Osteoblast (primary cell): Measurements from ENCODE around the gene FAM227A. TPM values are rescaled to one million over a fixed set of nuclear protein-coding genes. Genes with fewer than 3 reads are reported as not detected.

Experiments used
- DNase-seq: peaks from one replicate; pipeline ENCODE4 v3.0.0; 2011; ENCODE audit warnings: low spot score, mixed read lengths; ENCODE audit not compliant: insufficient read length; ENCODE audit errors: missing footprints
- H2AFZ ChIP-seq: 2 replicates; pipeline ENCODE4 v1.6.0; 2011; ENCODE audit warnings: mild to moderate bottlenecking, low read length
- H3K27ac ChIP-seq: 2 replicates; pipeline ENCODE4 v1.5.1; 2011; ENCODE audit warnings: mild to moderate bottlenecking, low read depth, low read length, moderate library complexity
- H3K27me3 ChIP-seq: 2 replicates; pipeline ENCODE4 v1.6.0; 2012; ENCODE audit warnings: mild to moderate bottlenecking, control low read depth, inconsistent platforms, low read length, moderate library complexity; ENCODE audit not compliant: insufficient read depth
- H3K36me3 ChIP-seq: 2 replicates; pipeline ENCODE4 v1.5.1; 2011; ENCODE audit warnings: mild to moderate bottlenecking, low read length, control low read depth, moderate library complexity; ENCODE audit not compliant: insufficient read depth
- H3K4me1 ChIP-seq: 2 replicates; pipeline ENCODE4 v1.5.1; 2011; ENCODE audit warnings: mild to moderate bottlenecking, low read length, control low read depth, moderate library complexity; ENCODE audit not compliant: insufficient read depth
- H3K4me2 ChIP-seq: 2 replicates; pipeline ENCODE4 v1.6.0; 2011; ENCODE audit warnings: mild to moderate bottlenecking, low read length; ENCODE audit not compliant: insufficient read depth
- H3K4me3 ChIP-seq: fragments of 200-600 bp; sonication (generic); 3 replicates; pipeline ENCODE4 v1.5.1; 2012; ENCODE audit warnings: mild to moderate bottlenecking, low read length, inconsistent platforms; ENCODE audit not compliant: insufficient read depth
- H3K79me2 ChIP-seq: 2 replicates; pipeline ENCODE4 v1.6.0; 2012; ENCODE audit warnings: mild to moderate bottlenecking, low read length, control low read depth, inconsistent platforms; ENCODE audit not compliant: insufficient read depth
- H3K9me3 ChIP-seq: 2 replicates; pipeline ENCODE4 v1.5.1; 2011; ENCODE audit warnings: low read depth, low read length, control low read depth
- H4K20me1 ChIP-seq: 2 replicates; pipeline ENCODE4 v1.6.0; 2012; ENCODE audit warnings: mild to moderate bottlenecking, low read length, control low read depth; ENCODE audit not compliant: insufficient read depth
- total RNA-seq: library from RNA; depleted of rRNA; stranded (reverse); fragments of >200 nt; gene quantifications from 2 replicates; pipeline ENCODE4 v1.2.3, GENCODE V29; 2012
- TF ChIP-seq, protein P1 (sequence below): IDR thresholded peaks from 2 replicates; pipeline ENCODE4 v1.5.1; 2011; ENCODE audit warnings: mild to moderate bottlenecking, low read depth, low read length, moderate library complexity; ENCODE audit errors: extremely low read depth

Gene FAM227A
- total RNA-seq, 1 donor = 3.3 TPM

GRCh38 chr22:38578505-38578904, 77.7 kb downstream of the FAM227A start:
- no peak overlapping the region for H3K4me3 ChIP-seq
- TF ChIP-seq, protein P1, sequence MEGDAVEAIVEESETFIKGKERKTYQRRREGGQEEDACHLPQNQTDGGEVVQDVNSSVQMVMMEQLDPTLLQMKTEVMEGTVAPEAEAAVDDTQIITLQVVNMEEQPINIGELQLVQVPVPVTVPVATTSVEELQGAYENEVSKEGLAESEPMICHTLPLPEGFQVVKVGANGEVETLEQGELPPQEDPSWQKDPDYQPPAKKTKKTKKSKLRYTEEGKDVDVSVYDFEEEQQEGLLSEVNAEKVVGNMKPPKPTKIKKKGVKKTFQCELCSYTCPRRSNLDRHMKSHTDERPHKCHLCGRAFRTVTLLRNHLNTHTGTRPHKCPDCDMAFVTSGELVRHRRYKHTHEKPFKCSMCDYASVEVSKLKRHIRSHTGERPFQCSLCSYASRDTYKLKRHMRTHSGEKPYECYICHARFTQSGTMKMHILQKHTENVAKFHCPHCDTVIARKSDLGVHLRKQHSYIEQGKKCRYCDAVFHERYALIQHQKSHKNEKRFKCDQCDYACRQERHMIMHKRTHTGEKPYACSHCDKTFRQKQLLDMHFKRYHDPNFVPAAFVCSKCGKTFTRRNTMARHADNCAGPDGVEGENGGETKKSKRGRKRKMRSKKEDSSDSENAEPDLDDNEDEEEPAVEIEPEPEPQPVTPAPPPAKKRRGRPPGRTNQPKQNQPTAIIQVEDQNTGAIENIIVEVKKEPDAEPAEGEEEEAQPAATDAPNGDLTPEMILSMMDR = no peak

GRCh38 chr22:38572065-38572464, 84.1 kb downstream of the FAM227A start:
- Histone ChIP-seq H3K36me3 (no peaks in the 10 kb centered on the region), H3K27me3 (no peaks in the 10 kb centered on the region), H4K20me1 (no peaks in the 10 kb centered on the region), H3K4me1 (peaks cover 17% of the 10 kb centered on the region), H3K4me2 (no peak overlapping the region), H2AFZ (no peak overlapping the region), H3K79me2 (no peaks in the 10 kb centered on the region), H3K4me3 (no peak overlapping the region), H3K9me3 (no peaks in the 10 kb centered on the region), H3K27ac (no peak overlapping the region)
- TF ChIP-seq, protein P1 = peak; percentile 60
- DNase-seq = peak; percentile 62

More at GRCh38 chr22:38578505-38578904, 77.7 kb downstream of the FAM227A start:
- H4K20me1 ChIP-seq = no peaks in the 10 kb centered on the region
- H3K27ac ChIP-seq = no peak overlapping the region
- H2AFZ ChIP-seq = no peak overlapping the region
- no peaks in the 10 kb centered on the region for H3K36me3 ChIP-seq
- no peaks in the 10 kb centered on the region for H3K4me1 ChIP-seq
- H3K4me2 ChIP-seq = no peak overlapping the region
- H3K27me3 ChIP-seq = no peaks in the 10 kb centered on the region
- DNase-seq = no peak
- H3K79me2 ChIP-seq = no peaks in the 10 kb centered on the region
- no peaks in the 10 kb centered on the region for H3K9me3 ChIP-seq

DNA sequence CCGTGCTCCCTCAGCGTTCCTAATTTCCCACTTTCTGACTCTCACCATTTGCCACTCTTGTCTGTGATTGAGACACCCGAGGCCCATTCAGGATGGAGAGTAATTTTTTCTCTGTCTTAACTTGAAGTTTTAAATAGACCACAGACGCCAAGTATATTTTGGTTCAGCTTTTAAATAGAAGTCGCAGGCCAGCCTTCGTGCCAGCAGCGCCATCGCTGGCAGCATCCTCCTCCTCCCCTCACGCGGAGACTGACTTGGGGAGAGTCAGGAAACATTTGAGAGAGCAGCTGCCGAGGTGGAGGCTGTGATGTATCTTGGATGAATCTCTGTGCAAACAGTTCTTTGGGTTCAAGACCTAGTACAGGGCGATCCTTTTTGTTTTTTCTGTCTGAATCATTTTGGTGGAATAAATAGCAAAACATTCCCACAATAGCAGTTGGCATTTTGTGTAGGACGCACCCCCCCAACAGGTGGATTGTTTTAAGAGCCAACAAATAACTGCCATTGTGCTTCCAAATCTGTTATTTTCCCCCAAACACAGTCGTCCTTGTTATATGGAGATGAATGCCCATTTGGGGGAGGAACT, 85.3 kb downstream of the FAM227A start:
- H3K27me3 ChIP-seq = no peaks in the 10 kb centered on the region
- TF ChIP-seq, protein P1 = no peak
- H3K4me3 ChIP-seq = peak overlapping the region; percentile 78
- H2AFZ ChIP-seq = peak overlapping the region; percentile 96
- H3K4me1 ChIP-seq = peaks cover 17% of the 10 kb centered on the region
- no peaks in the 10 kb centered on the region for H3K9me3 ChIP-seq
- H3K79me2 ChIP-seq = no peaks in the 10 kb centered on the region
- no peak overlapping the region for H3K27ac ChIP-seq
- no peaks in the 10 kb centered on the region for H4K20me1 ChIP-seq
- peak overlapping the region; percentile 96 for H3K4me2 ChIP-seq
- no peak for DNase-seq
- H3K36me3 ChIP-seq = no peaks in the 10 kb centered on the region

- Histone ChIP-seq H3K36me3 (no peaks in the 10 kb centered on the region), H3K4me3 (peak within 1 kb of the TSS; percentile 78), H3K4me1 (peaks cover 17% of the 10 kb centered on the region), H3K27ac (no peak within 1 kb of the TSS), H3K27me3 (no peaks in the 10 kb centered on the region), H3K9me3 (no peaks in the 10 kb centered on the region), H4K20me1 (no peaks in the 10 kb centered on the region), H3K4me2 (peak within 1 kb of the TSS; percentile 96), H2AFZ (peak within 1 kb of the TSS; percentile 96), H3K79me2 (no peaks in the 10 kb centered on the region)
- peak; percentile 90 for DNase-seq
- TF ChIP-seq, protein P1 = no peak
Observed at GRCh38 chr22:38569972-38570778, 86.0 kb downstream of the FAM227A start, which contains the start of gene DMC1. DMC1 (minus strand) TSS chr22:38570183; CDS start chr22:38568256, 1,927 bp downstream.
